Gastroesophageal sphincter (tissue), 4 donors: ENCODE data around the gene MBOAT1. TPM values are rescaled to one million over a fixed set of nuclear protein-coding genes. Genes with fewer than 3 reads are reported as not detected.

Experiments
- ATAC-seq: fragments of 150-250 bp; one replicate; pipeline ENCODE4 v1.9.1; 2016; ENCODE audit warnings: mild to moderate bottlenecking, moderate library complexity
- H3K27ac ChIP-seq, 4 donors: fragments of 200-600 bp; sonication (generic) in 3 of 4; 1 replicate in 3 of 4; 2 replicates in 1 of 4; pipeline ENCODE4 v1.5.1; 2016 to 2019
- H3K27me3 ChIP-seq: fragments of 200-600 bp; sonication (generic); one replicate; pipeline ENCODE4 v1.5.1; 2019
- H3K36me3 ChIP-seq, 2 donors: fragments of 200-600 bp; sonication (generic); one replicate each; pipeline ENCODE4 v1.5.1; 2019; ENCODE audit warnings: control low read depth in 1 of 2
- H3K4me1 ChIP-seq, 3 donors: fragments of 200-600 bp; sonication (generic); 1 replicate in 2 of 3; 2 replicates in 1 of 3; pipeline ENCODE4 v1.5.1; 2016 to 2019; ENCODE audit warnings: control low read depth in 2 of 3
- H3K4me3 ChIP-seq, 2 donors: fragments of 200-600 bp; sonication (generic); one replicate each; pipeline ENCODE4 v1.5.1; 2019; ENCODE audit warnings: mild to moderate bottlenecking in 1 of 2, moderate library complexity in 1 of 2
- H3K9me3 ChIP-seq, 3 donors: fragments of 200-600 bp; sonication (generic); one replicate each; pipeline ENCODE4 v1.5.1; 2017 to 2019; ENCODE audit warnings: control low read depth in 2 of 3
- CTCF ChIP-seq, 4 experiments: fragments of 200-600 bp in 2 of 4; fragments of 450-650 bp in 2 of 4; sonication (generic) in 1 of 4; IDR thresholded peaks; one replicate each; pipeline ENCODE4 v1.5.1; 2017 to 2019; ENCODE audit warnings: antibody characterized with exemption in 4 of 4, mild to moderate bottlenecking in 2 of 4, moderate library complexity in 2 of 4
- EP300 ChIP-seq: sonication (generic); formaldehyde crosslinking; IDR thresholded peaks from one replicate; pipeline ENCODE4 v1.6.1; 2017; ENCODE audit warnings: antibody characterized with exemption, mild to moderate bottlenecking
- POLR2A ChIP-seq, 2 donors: fragments of 450-650 bp; IDR thresholded peaks; one replicate each; pipeline ENCODE4 v1.6.1; 2017; ENCODE audit warnings: antibody characterized with exemption in 2 of 2, mild to moderate bottlenecking in 2 of 2, moderate library complexity in 1 of 2
- POLR2AphosphoS5 ChIP-seq: sonication (generic); formaldehyde crosslinking; IDR thresholded peaks from one replicate; pipeline ENCODE4 v1.6.1; 2017; ENCODE audit warnings: antibody characterized with exemption
- WGBS, 2 donors: methylation state at CpG; one replicate each; pipeline ENCODE4 v1.1.5; 2018; ENCODE audit warnings: low coverage in 1 of 2; 5-methylcytosine and 5-hydroxymethylcytosine counted together
- total RNA-seq, 4 donors: library from RNA; depleted of rRNA; stranded (reverse); fragments of >200 nt; gene quantifications; one replicate each; pipeline ENCODE4 v1.1.0, GENCODE V29; 2016

Gene MBOAT1
- 10 to 100 TPM in 1 of 4 donors, 1 to 10 TPM in 3; 2.6 to 11.8 (median 4.4) TPM for total RNA-seq

- Histone ChIP-seq H3K27ac (peak within 1 kb of the TSS; percentile 16 to 93 (median 92)), H3K9me3 (no peaks in the 10 kb centered on the region), H3K27me3 (no peaks in the 10 kb centered on the region), H3K4me1 (peaks cover 3 to 58% (median 10%) of the 10 kb centered on the region in 3 donors), H3K4me3 (peak within 1 kb of the TSS; percentile 37 to 76), H3K36me3 (no peaks in the 10 kb centered on the region)
- TF ChIP-seq EP300 (no peak), POLR2AphosphoS5 (peak; percentile 57), CTCF (IDR thresholded peaks at IDR 0.05) (peak in 3 of 4 experiments; percentile 37 to 39 (median 39)), POLR2A (IDR thresholded peaks at IDR 0.05) (peak; percentile 69 to 83)
- WGBS, 2 donors, result 0% methylated on average over 1 to 7 of the region's 60 CpGs
- peak; percentile 98 for ATAC-seq
Measured at GRCh38 chr6:20212392-20213111, at the start of gene MBOAT1. Gene MBOAT1, minus strand, starts transcription at chr6:20212469. Its CDS starts 235 bp downstream, at chr6:20212234.

GRCh38 chr6:20261685-20262084 lies 49.4 kb upstream of the MBOAT1 start:
- H3K9me3 ChIP-seq, result peaks cover 0 to 9% (median 2%) of the 10 kb centered on the region in 3 donors
- H3K27me3 ChIP-seq, result no peaks in the 10 kb centered on the region
- no peak for ATAC-seq
- no peak overlapping the region for H3K4me3 ChIP-seq
- no peak overlapping the region for H3K27ac ChIP-seq
- H3K4me1 ChIP-seq, result no peaks in the 10 kb centered on the region
- H3K36me3 ChIP-seq, result no peaks in the 10 kb centered on the region
- TF ChIP-seq CTCF (IDR thresholded peaks at IDR 0.05), result no peak
- TF ChIP-seq EP300, result no peak
- no peak for TF ChIP-seq POLR2AphosphoS5
- no peak for TF ChIP-seq POLR2A (IDR thresholded peaks at IDR 0.05)
- 73 to 77% methylated on average over 2 of the region's 2 CpGs for WGBS, 2 donors

- no peak overlapping the region for H3K27ac ChIP-seq
- H3K27me3 ChIP-seq, result no peaks in the 10 kb centered on the region
- WGBS, 2 donors, result 95 to 99% methylated on average over 7 of the region's 7 CpGs
- H3K4me1 ChIP-seq, result no peaks in the 10 kb centered on the region
- H3K9me3 ChIP-seq, result peaks cover 0 to 9% (median 2%) of the 10 kb centered on the region in 3 donors
- no peaks in the 10 kb centered on the region for H3K36me3 ChIP-seq
- H3K4me3 ChIP-seq, result no peak overlapping the region
- ATAC-seq, result no peak
- no peak for TF ChIP-seq EP300
Measured at GRCh38 chr6:20260360-20260759, 48.1 kb upstream of the MBOAT1 start.

- Histone ChIP-seq H3K4me3 (no peak overlapping the region), H3K27ac (no peak overlapping the region), H3K36me3 (no peaks in the 10 kb centered on the region), H3K4me1 (no peaks in the 10 kb centered on the region), H3K9me3 (peaks cover 0 to 9% (median 2%) of the 10 kb centered on the region in 3 donors), H3K27me3 (no peaks in the 10 kb centered on the region)
- TF ChIP-seq EP300 (no peak), CTCF (IDR thresholded peaks at IDR 0.05) (no peak), POLR2A (IDR thresholded peaks at IDR 0.05) (no peak), POLR2AphosphoS5 (no peak)
- no peak for ATAC-seq
- 83% methylated on average over 1 of the region's 48 CpGs; no CpG with 5 or more reads in 1 of the 2 donors for whole genome bisulfite sequencing, 2 donors
Measured at GRCh38 chr6:20259316-20260049, 47.2 kb upstream of the MBOAT1 start.

GRCh38 chr6:20255428-20255827 lies 43.2 kb upstream of the MBOAT1 start:
- H3K27me3 ChIP-seq, result no peaks in the 10 kb centered on the region
- no peak overlapping the region for H3K4me3 ChIP-seq
- H3K4me1 ChIP-seq, result no peaks in the 10 kb centered on the region
- no peaks in the 10 kb centered on the region for H3K36me3 ChIP-seq
- no peak for ATAC-seq
- H3K9me3 ChIP-seq, result no peaks in the 10 kb centered on the region
- TF ChIP-seq EP300 (no peak), CTCF (IDR thresholded peaks at IDR 0.05) (no peak)
- no peak overlapping the region for H3K27ac ChIP-seq
